ENCODE measurements around the gene ABCB6.
"Not testable (repeated sequence)": the region's sequence is repeated elsewhere in the genome, so short reads cannot be mapped to it uniquely, and the experiment has no call there.

GRCh38 chr2:219201331-219201730 is 17.4 kb downstream of the ABCB6 start:
- TF ChIP-seq, protein P1, sequence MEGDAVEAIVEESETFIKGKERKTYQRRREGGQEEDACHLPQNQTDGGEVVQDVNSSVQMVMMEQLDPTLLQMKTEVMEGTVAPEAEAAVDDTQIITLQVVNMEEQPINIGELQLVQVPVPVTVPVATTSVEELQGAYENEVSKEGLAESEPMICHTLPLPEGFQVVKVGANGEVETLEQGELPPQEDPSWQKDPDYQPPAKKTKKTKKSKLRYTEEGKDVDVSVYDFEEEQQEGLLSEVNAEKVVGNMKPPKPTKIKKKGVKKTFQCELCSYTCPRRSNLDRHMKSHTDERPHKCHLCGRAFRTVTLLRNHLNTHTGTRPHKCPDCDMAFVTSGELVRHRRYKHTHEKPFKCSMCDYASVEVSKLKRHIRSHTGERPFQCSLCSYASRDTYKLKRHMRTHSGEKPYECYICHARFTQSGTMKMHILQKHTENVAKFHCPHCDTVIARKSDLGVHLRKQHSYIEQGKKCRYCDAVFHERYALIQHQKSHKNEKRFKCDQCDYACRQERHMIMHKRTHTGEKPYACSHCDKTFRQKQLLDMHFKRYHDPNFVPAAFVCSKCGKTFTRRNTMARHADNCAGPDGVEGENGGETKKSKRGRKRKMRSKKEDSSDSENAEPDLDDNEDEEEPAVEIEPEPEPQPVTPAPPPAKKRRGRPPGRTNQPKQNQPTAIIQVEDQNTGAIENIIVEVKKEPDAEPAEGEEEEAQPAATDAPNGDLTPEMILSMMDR (IDR thresholded peaks at IDR 0.05; ENCODE audit: poor library complexity) = not testable (repeated sequence)
- not testable (repeated sequence) for TF ChIP-seq EZH2 (IDR thresholded peaks at IDR 0.05; ENCODE audit: borderline replicate concordance); EZH2phosphoT487 (IDR thresholded peaks at IDR 0.05; ENCODE audit: low read depth, severe bottlenecking, unreplicated experiment)

All from hepatocyte (in vitro differentiated cells).